ENCODE data around the gene C1orf122. TPM values are rescaled to one million over a fixed set of nuclear protein-coding genes. Genes with fewer than 3 reads are reported as not detected.

The C1orf122 gene
- total and polyA plus RNA-seq, 10 donors: 15.9 to 38.5 (median 21.3) TPM

DNA sequence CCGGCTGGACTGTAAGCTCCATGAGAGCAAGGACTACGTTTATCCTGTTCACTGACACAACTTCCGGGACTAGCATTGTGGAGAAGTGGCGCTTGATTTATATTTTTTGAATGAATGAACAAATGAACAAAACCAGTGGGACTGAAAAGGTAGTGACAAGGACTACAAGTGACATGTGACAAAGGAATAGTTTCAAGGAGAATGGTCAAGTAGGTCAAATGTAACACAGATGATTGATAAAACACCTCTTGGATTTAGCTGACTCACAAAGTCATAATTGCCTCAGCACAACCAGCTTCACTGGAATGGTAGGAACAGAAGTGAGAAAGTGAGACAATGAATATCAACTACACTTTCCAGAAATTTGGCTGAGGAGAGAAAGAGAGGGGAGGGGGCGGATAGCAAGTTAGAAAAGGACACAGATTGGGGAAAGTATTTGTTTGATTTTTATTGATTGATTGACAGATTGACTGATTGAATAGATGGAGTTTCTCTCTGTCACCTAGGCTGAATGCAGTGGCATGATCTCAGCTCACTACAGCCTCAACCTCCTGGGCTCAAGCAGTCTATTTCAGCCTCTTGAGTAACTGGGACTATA, 37.6 kb downstream of the C1orf122 start:
- no peak for DNase-seq
- peaks cover 0 to 59% (median 7%) of the 10 kb centered on the region in 6 donors for H3K36me3 ChIP-seq
- 79 to 98% (median 90%) methylated on average over 5 of the region's 5 CpGs for WGBS, 5 donors
- H3K4me1 ChIP-seq: peaks cover 11 to 100% (median 53%) of the 10 kb centered on the region in 6 donors
- peak overlapping the region in 1 of 8 donors; percentile 14 for H3K4me3 ChIP-seq
- peak overlapping the region in 7 of 8 donors; percentile 6 to 85 (median 78) for H3K27ac ChIP-seq
- no peaks in the 10 kb centered on the region for H3K9me3 ChIP-seq
- intact Hi-C loops (cut with DNase I; ENCODE audit: low total_unique reads): no loop called here
- TF ChIP-seq POLR2AphosphoS5 (IDR thresholded peaks at IDR 0.05) (no peak), POLR2A (IDR thresholded peaks at IDR 0.05) (no peak)
- TF ChIP-seq, protein P1, sequence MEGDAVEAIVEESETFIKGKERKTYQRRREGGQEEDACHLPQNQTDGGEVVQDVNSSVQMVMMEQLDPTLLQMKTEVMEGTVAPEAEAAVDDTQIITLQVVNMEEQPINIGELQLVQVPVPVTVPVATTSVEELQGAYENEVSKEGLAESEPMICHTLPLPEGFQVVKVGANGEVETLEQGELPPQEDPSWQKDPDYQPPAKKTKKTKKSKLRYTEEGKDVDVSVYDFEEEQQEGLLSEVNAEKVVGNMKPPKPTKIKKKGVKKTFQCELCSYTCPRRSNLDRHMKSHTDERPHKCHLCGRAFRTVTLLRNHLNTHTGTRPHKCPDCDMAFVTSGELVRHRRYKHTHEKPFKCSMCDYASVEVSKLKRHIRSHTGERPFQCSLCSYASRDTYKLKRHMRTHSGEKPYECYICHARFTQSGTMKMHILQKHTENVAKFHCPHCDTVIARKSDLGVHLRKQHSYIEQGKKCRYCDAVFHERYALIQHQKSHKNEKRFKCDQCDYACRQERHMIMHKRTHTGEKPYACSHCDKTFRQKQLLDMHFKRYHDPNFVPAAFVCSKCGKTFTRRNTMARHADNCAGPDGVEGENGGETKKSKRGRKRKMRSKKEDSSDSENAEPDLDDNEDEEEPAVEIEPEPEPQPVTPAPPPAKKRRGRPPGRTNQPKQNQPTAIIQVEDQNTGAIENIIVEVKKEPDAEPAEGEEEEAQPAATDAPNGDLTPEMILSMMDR (IDR thresholded peaks at IDR 0.05 in 8 of 11, conservative IDR thresholded peaks at IDR 0.05 in 3 of 11): no peak
- H3K27me3 ChIP-seq (replicated peaks in 1 of 7): no peaks in the 10 kb centered on the region

- TF ChIP-seq POLR2A (IDR thresholded peaks at IDR 0.05) (no peak), POLR2AphosphoS5 (IDR thresholded peaks at IDR 0.05) (no peak)
- TF ChIP-seq, protein P1 (IDR thresholded peaks at IDR 0.05 in 8 of 11, conservative IDR thresholded peaks at IDR 0.05 in 3 of 11): no peak
- Histone ChIP-seq H3K27ac (peak overlapping the region in 7 of 8 donors; percentile 6 to 85 (median 78)), H3K4me3 (peak overlapping the region in 1 of 8 donors; percentile 14), H3K4me1 (peaks cover 12 to 100% (median 59%) of the 10 kb centered on the region in 6 donors), H3K27me3 (replicated peaks in 1 of 7) (no peaks in the 10 kb centered on the region), H3K36me3 (peaks cover 0 to 53% (median 5%) of the 10 kb centered on the region in 6 donors), H3K9me3 (no peaks in the 10 kb centered on the region)
- intact Hi-C loops (cut with DNase I; ENCODE audit: low total_unique reads): no loop called here
- 29 to 57% (median 39%) methylated on average over 3 of the region's 3 CpGs for WGBS, 5 donors
- no peak for DNase-seq
Measured at GRCh38 chr1:37845786-37846185, 38.2 kb downstream of the C1orf122 start.

DNA sequence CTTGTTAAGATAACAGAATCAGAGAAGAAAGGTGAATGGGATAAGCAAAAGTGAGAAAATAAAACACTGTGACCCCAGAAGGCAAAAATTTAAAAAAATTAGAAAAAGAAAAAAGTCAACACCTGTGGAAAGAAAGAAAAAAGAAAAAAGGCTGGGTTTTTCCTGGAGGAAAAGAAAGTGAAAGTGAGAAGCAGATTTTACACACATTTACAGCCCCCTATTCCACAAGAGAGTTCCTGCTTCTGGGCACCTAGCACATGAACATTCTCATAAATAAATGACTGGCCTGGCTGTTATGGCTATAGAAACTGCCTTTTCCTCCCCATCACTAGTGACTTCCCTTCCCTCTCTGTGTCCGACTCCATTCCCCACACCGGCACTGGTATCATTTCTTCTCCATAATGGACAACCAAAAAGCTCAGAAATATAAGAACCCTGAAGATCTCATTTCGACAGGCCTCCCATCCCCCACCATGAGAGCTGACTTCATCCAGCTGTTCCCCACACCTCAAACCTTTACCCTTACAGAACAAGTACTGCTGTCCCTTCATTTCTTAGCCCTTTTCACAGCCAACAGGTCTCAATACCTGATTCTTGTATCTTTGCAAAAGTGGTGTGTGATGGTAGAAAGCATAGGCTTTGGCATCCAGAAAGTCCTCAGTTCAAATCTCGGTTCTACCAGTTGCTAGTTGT, 39.2 kb downstream of the C1orf122 start:
- H3K9me3 ChIP-seq: no peaks in the 10 kb centered on the region
- TF ChIP-seq POLR2A (IDR thresholded peaks at IDR 0.05): no peak
- no peak for TF ChIP-seq POLR2AphosphoS5 (IDR thresholded peaks at IDR 0.05)
- TF ChIP-seq, protein P1 (IDR thresholded peaks at IDR 0.05 in 8 of 11, conservative IDR thresholded peaks at IDR 0.05 in 3 of 11): no peak
- H3K27me3 ChIP-seq (replicated peaks in 1 of 7): no peaks in the 10 kb centered on the region
- DNase-seq: no peak
- peak overlapping the region in 7 of 8 donors; percentile 22 to 85 (median 78) for H3K27ac ChIP-seq
- intact Hi-C loops (cut with DNase I; ENCODE audit: low total_unique reads): no loop called here
- peaks cover 22 to 100% (median 69%) of the 10 kb centered on the region in 6 donors for H3K4me1 ChIP-seq
- WGBS, 5 donors: 42 to 57% (median 49%) methylated on average over 4 of the region's 4 CpGs
- H3K4me3 ChIP-seq: peak overlapping the region in 2 of 8 donors; percentile 1 to 37
- H3K36me3 ChIP-seq: peaks cover 0 to 43% (median 2%) of the 10 kb centered on the region in 6 donors

DNA sequence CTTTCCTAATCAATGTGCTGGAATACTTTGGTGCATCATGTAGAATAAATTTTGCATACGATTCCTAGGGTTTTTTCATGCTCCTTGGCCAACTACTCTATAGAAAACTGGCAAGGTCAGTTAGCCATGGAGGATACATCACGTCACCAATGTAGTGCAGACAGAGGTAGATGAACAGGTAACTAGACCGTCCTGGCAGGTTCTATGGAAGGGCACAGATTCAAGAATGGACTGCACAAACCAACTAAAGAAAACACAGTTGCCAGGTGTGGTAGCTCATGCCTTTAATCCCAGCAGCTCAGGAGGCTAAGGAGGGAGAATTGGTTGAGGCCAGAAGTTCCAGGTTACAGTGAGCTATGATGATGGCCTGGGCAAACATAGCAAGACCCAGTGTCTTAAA, 41.9 kb downstream of the C1orf122 start:
- intact Hi-C loops (cut with DNase I; ENCODE audit: low total_unique reads): no loop called here
- DNase-seq: no peak
- no peak overlapping the region for H3K4me3 ChIP-seq
- no peaks in the 10 kb centered on the region for H3K9me3 ChIP-seq
- peaks cover 24 to 100% (median 84%) of the 10 kb centered on the region in 6 donors for H3K4me1 ChIP-seq
- no peaks in the 10 kb centered on the region for H3K27me3 ChIP-seq (replicated peaks in 1 of 7)
- WGBS, 5 donors: 91 to 96% (median 93%) methylated on average over 3 of the region's 3 CpGs
- TF ChIP-seq POLR2A (IDR thresholded peaks at IDR 0.05) (no peak), POLR2AphosphoS5 (IDR thresholded peaks at IDR 0.05) (no peak)
- TF ChIP-seq, protein P1 (IDR thresholded peaks at IDR 0.05 in 8 of 11, conservative IDR thresholded peaks at IDR 0.05 in 3 of 11): no peak
- peak overlapping the region in 6 of 8 donors; percentile 73 to 87 (median 83) for H3K27ac ChIP-seq
- H3K36me3 ChIP-seq: peaks cover 0 to 44% (median 3%) of the 10 kb centered on the region in 6 donors

All from spleen (tissue), 11 donors.